HepG2 (cell line): ENCODE measurements around the gene FAM162A. TPM values are rescaled to one million over a fixed set of nuclear protein-coding genes. Genes with fewer than 3 reads are reported as not detected.

Experiments
- IKZF5 ChIP-seq: IDR thresholded peaks from 2 replicates; pipeline ENCODE4 v1.6.1; 2018; ENCODE audit warnings: missing genetic modification reagents, mild to moderate bottlenecking, missing compliant biosample characterization
- NR1H2 ChIP-seq: sonication (generic); formaldehyde crosslinking; IDR thresholded peaks from 2 replicates; pipeline ENCODE4 v1.8.1; 2022; ENCODE audit warnings: low read depth, missing genetic modification reagents, borderline replicate concordance
- PTBP1 ChIP-seq: fragments of 200-400 bp; formaldehyde crosslinking; IDR thresholded peaks from 2 replicates; pipeline ENCODE4 v1.6.1; 2018; ENCODE audit warnings: low read length, low read depth; ENCODE audit not compliant: poor library complexity, severe bottlenecking
- ZBTB49 ChIP-seq: sonication (generic); formaldehyde crosslinking; IDR thresholded peaks from 2 replicates; pipeline ENCODE4 v1.4.0; 2020; ENCODE audit warnings: missing genetic modification reagents, borderline replicate concordance
- ZNF576 ChIP-seq: sonication (generic); formaldehyde crosslinking; IDR thresholded peaks from 2 replicates; pipeline ENCODE4 v1.4.0; 2020; ENCODE audit warnings: mild to moderate bottlenecking, missing genetic modification reagents
- ZNF746 ChIP-seq: sonication (generic); formaldehyde crosslinking; IDR thresholded peaks from 2 replicates; pipeline ENCODE4 v1.8.0; 2022; ENCODE audit warnings: mild to moderate bottlenecking, missing genetic modification reagents
- ZSCAN25 ChIP-seq: sonication (generic); formaldehyde crosslinking; IDR thresholded peaks from 2 replicates; pipeline ENCODE4 v1.8.0; 2022; ENCODE audit warnings: mild to moderate bottlenecking, missing genetic modification reagents
- polyA plus RNA-seq, 8 experiments: library from polyadenylated mRNA; depleted of rRNA in 3 of 8; stranded (reverse) in 7 of 8; unstranded in 1 of 8; fragments of >200 nt; fragmentation: Illumina TruSeq in 4 of 8; extraction: Trizol in 4 of 8; gene quantifications; 2 replicates each; pipeline versions ENCODE4 v1.2.1 to v1.2.3, GENCODE V29; 2011 to 2016; ENCODE audit warnings: low read depth in 4 of 8, missing spikeins in 1 of 8, mixed read lengths in 1 of 8; ENCODE audit not compliant: insufficient read depth in 1 of 8
- total RNA-seq, 5 experiments: library from RNA; depleted of rRNA; stranded (reverse); fragments of >200 nt; fragmentation: Illumina TruSeq; extraction: Trizol; gene quantifications; 2 replicates each; pipeline ENCODE4 v1.2.3, GENCODE V29; 2016; ENCODE audit warnings: low read depth in 1 of 5
- TF ChIP-seq, protein P1 (sequence below): IDR thresholded peaks from 2 replicates; pipeline ENCODE4 v1.6.1; 2012; ENCODE audit warnings: low read length, improper control_type of control experiment
- TF ChIP-seq, protein P2 (sequence below): sonication (generic); formaldehyde crosslinking; IDR thresholded peaks from 2 replicates; pipeline ENCODE4 v1.4.0; 2020; ENCODE audit warnings: missing genetic modification reagents, borderline replicate concordance

FAM162A gene
- total and polyA plus RNA-seq, 2 of the 13 experiments (the other 11 are each of a cell fraction or from before 2014, with no cell fraction given), result 115 to 155 TPM

- TF ChIP-seq, protein P1, sequence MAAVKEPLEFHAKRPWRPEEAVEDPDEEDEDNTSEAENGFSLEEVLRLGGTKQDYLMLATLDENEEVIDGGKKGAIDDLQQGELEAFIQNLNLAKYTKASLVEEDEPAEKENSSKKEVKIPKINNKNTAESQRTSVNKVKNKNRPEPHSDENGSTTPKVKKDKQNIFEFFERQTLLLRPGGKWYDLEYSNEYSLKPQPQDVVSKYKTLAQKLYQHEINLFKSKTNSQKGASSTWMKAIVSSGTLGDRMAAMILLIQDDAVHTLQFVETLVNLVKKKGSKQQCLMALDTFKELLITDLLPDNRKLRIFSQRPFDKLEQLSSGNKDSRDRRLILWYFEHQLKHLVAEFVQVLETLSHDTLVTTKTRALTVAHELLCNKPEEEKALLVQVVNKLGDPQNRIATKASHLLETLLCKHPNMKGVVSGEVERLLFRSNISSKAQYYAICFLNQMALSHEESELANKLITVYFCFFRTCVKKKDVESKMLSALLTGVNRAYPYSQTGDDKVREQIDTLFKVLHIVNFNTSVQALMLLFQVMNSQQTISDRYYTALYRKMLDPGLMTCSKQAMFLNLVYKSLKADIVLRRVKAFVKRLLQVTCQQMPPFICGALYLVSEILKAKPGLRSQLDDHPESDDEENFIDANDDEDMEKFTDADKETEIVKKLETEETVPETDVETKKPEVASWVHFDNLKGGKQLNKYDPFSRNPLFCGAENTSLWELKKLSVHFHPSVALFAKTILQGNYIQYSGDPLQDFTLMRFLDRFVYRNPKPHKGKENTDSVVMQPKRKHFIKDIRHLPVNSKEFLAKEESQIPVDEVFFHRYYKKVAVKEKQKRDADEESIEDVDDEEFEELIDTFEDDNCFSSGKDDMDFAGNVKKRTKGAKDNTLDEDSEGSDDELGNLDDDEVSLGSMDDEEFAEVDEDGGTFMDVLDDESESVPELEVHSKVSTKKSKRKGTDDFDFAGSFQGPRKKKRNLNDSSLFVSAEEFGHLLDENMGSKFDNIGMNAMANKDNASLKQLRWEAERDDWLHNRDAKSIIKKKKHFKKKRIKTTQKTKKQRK, result no peak
- no peak for TF ChIP-seq PTBP1
- TF ChIP-seq ZSCAN25 (CRISPR knock-in tag), result peak; percentile 60; the same call in 1 of the 2 replicates
- 0 out of 2 replicates have a peak, but pooled peaks have one; percentile 59 for TF ChIP-seq ZNF576 (CRISPR knock-in tag)
- TF ChIP-seq ZBTB49 (CRISPR knock-in tag), result no peak
- no peak for TF ChIP-seq NR1H2 (CRISPR knock-in tag)
- TF ChIP-seq IKZF5 (CRISPR knock-in tag), result peak; percentile 77
- TF ChIP-seq ZNF746 (CRISPR knock-in tag), result no peak; the same call in 1 of the 2 replicates
- TF ChIP-seq, protein P2, sequence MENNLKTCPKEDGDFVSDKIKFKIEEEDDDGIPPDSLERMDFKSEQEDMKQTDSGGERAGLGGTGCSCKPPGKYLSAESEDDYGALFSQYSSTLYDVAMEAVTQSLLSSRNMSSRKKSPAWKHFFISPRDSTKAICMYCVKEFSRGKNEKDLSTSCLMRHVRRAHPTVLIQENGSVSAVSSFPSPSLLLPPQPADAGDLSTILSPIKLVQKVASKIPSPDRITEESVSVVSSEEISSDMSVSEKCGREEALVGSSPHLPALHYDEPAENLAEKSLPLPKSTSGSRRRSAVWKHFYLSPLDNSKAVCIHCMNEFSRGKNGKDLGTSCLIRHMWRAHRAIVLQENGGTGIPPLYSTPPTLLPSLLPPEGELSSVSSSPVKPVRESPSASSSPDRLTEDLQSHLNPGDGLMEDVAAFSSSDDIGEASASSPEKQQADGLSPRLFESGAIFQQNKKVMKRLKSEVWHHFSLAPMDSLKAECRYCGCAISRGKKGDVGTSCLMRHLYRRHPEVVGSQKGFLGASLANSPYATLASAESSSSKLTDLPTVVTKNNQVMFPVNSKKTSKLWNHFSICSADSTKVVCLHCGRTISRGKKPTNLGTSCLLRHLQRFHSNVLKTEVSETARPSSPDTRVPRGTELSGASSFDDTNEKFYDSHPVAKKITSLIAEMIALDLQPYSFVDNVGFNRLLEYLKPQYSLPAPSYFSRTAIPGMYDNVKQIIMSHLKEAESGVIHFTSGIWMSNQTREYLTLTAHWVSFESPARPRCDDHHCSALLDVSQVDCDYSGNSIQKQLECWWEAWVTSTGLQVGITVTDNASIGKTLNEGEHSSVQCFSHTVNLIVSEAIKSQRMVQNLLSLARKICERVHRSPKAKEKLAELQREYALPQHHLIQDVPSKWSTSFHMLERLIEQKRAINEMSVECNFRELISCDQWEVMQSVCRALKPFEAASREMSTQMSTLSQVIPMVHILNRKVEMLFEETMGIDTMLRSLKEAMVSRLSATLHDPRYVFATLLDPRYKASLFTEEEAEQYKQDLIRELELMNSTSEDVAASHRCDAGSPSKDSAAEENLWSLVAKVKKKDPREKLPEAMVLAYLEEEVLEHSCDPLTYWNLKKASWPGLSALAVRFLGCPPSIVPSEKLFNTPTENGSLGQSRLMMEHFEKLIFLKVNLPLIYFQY, result peak; percentile 50; the same call in 1 of the 2 replicates
Observed at GRCh38 chr3:122415762-122416654, 32.0 kb downstream of the FAM162A start, which contains the start of gene WDR5B (continued).
